Cardiac muscle cell (in vitro differentiated cells and primary cell): ENCODE data around the gene RBM19. TPM values are rescaled to one million over a fixed set of nuclear protein-coding genes. Genes with fewer than 3 reads are reported as not detected.
A peak's percentile ranks its signal among the peaks of the same experiment; 100 is the strongest.

Source experiments
- DNase-seq, 2 donors: peaks; one replicate each; pipeline versions ENCODE4 v3.0.0 to v3.0.0-alpha.2; 2010 to 2017; ENCODE audit warnings: low read depth in 1 of 2, low spot score in 1 of 2
- H3K27ac ChIP-seq: fragments of 200-600 bp; sonication (generic); 2 replicates; pipeline ENCODE4 v1.5.1; 2016
- H3K27me3 ChIP-seq: fragments of 200-600 bp; sonication (generic); 2 replicates; pipeline ENCODE4 v1.6.0; 2016; ENCODE audit warnings: control low read depth
- H3K36me3 ChIP-seq: fragments of 200-600 bp; sonication (generic); 2 replicates; pipeline ENCODE4 v1.5.1; 2016; ENCODE audit warnings: control low read depth
- H3K4me1 ChIP-seq: fragments of 200-600 bp; sonication (generic); 2 replicates; pipeline ENCODE4 v1.8.1; 2017; ENCODE audit warnings: low read depth, mild to moderate bottlenecking, mixed run types
- H3K4me3 ChIP-seq: fragments of 200-600 bp; sonication (generic); 2 replicates; pipeline ENCODE4 v1.5.1; 2016; ENCODE audit warnings: mild to moderate bottlenecking
- H3K9me3 ChIP-seq: fragments of 200-600 bp; sonication (generic); 2 replicates; pipeline ENCODE4 v1.5.1; 2017; ENCODE audit warnings: low read depth, mild to moderate bottlenecking, control low read depth
- polyA plus RNA-seq: library from polyadenylated mRNA; unstranded; fragments of >200 nt; fragmentation: Nextera tagmentation; extraction: Ambion mirVana; gene quantifications from 2 replicates; pipeline ENCODE4 v1.2.1, GENCODE V29; 2016
- total RNA-seq: library from RNA; depleted of rRNA; stranded (reverse); fragments of >200 nt; gene quantifications from 2 replicates; pipeline ENCODE4 v1.2.3, GENCODE V29; 2016
- TF ChIP-seq, protein P1 (sequence below): IDR thresholded peaks from 2 replicates; pipeline ENCODE4 v1.5.1; 2012; ENCODE audit warnings: low read depth, mild to moderate bottlenecking, low read length

RBM19 gene
- total and polyA plus RNA-seq, 2 experiments from 2014 or later: 28.1 to 31.0 TPM

DNA sequence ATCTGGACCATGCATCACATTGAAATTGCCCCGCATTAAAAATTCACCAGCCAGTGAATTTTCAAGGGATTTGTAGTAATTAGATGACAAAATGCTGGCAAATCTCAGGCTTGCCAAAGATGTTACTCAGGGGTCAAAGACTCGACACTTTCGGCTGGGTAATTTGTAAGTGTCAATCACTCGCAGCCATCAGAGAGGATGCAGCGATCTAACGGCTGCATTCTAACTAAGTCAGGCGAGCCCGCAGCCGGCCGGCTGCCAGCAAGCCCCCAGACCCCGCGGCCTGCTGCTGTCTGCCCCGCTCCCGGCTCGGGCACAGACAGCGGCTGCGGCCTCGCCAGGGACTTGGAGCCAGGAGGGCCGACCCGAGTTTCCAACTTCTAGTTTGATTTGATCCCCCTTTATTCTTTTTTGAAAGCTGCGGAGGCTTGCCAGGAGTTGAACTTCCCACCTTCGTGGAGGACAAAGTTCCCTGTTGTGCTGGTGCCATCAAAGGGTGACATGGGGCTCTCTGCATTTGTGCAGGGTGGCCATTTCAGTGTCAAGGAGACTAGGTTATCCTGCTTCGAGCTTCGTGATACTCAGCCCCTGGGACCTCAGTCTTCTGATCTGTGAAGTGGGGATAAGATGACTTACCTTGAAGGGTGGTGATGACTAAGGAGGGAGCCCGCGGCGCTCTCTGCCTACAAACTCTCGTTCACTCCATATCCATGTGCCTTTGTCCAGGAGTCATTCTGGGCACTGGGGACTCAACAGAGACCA is 169.9 kb downstream of the RBM19 start:
- Histone ChIP-seq H3K9me3 (no peaks in the 10 kb centered on the region), H3K27ac (no peak overlapping the region), H3K27me3 (no peaks in the 10 kb centered on the region), H3K4me3 (no peak overlapping the region), H3K4me1 (peaks cover 17% of the 10 kb centered on the region), H3K36me3 (no peaks in the 10 kb centered on the region)
- DNase-seq: no peak
- TF ChIP-seq, protein P1, sequence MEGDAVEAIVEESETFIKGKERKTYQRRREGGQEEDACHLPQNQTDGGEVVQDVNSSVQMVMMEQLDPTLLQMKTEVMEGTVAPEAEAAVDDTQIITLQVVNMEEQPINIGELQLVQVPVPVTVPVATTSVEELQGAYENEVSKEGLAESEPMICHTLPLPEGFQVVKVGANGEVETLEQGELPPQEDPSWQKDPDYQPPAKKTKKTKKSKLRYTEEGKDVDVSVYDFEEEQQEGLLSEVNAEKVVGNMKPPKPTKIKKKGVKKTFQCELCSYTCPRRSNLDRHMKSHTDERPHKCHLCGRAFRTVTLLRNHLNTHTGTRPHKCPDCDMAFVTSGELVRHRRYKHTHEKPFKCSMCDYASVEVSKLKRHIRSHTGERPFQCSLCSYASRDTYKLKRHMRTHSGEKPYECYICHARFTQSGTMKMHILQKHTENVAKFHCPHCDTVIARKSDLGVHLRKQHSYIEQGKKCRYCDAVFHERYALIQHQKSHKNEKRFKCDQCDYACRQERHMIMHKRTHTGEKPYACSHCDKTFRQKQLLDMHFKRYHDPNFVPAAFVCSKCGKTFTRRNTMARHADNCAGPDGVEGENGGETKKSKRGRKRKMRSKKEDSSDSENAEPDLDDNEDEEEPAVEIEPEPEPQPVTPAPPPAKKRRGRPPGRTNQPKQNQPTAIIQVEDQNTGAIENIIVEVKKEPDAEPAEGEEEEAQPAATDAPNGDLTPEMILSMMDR: no peak

DNA sequence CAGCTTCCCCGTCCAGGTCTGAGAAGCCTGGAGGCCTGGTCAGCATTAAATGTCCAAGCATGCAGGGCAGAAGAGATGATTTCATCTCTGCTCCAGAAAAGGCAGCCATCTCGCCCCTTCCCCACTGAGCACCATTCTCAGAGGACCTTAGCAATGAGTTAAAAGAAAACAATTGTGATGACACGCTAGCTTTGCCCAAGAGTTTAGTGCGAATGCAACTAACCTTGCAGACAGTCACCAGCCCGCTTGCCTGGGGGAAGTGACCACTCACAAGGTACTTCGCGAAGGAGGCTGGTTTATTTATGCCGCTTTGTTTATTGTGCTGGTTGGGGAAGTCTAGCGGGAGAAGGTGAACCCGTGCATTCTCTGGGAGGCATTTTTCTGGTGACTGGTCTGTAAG is 170.7 kb downstream of the RBM19 start:
- no peak for DNase-seq
- H3K4me3 ChIP-seq: no peak overlapping the region
- no peaks in the 10 kb centered on the region for H3K9me3 ChIP-seq
- H3K36me3 ChIP-seq: no peaks in the 10 kb centered on the region
- H3K27me3 ChIP-seq: no peaks in the 10 kb centered on the region
- TF ChIP-seq, protein P1: no peak
- peaks cover 17% of the 10 kb centered on the region for H3K4me1 ChIP-seq
- H3K27ac ChIP-seq: no peak overlapping the region

DNA sequence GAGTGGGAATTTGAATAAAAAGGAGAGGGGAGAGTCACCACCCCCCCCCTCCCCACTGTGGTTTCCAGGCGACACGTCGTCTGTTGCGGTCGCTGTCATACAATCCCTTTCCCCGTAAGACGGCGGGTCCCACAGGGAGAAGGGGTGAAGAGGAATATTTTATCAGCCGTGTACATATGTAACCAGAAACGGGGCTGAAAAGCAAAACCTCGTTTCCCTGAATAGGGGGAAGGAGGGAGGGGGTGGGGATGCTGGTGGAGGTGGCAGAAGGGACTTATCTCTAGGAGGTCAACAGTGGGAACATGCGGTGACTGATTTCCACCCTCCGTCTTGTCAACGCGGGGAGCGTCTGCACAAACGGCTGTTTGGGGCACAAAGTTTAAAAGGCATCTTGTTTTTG is 171.4 kb downstream of the RBM19 start:
- H3K9me3 ChIP-seq: no peaks in the 10 kb centered on the region
- H3K4me3 ChIP-seq: no peak overlapping the region
- H3K36me3 ChIP-seq: no peaks in the 10 kb centered on the region
- H3K27me3 ChIP-seq: no peaks in the 10 kb centered on the region
- TF ChIP-seq, protein P1: no peak
- no peak for DNase-seq
- no peak overlapping the region for H3K27ac ChIP-seq
- peaks cover 17% of the 10 kb centered on the region for H3K4me1 ChIP-seq

DNA sequence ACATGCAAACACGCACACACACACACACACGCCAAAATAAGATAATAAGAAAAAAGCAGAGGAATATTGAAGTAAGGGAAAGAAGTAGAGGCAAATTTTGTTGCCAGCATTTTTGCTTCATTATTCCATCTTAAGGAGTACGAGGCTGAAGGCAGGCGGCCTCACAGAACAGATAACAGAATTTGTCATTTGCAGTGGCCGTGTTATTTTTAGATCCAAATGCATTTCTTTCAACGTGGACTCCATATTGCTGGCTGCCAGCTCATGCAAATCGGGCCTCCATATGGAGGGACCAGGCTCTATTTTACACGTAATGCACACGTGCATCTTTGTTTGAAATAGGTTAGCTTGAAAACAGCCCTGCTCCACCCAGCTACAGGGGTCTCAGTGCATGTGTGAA is 172.9 kb downstream of the RBM19 start:
- Histone ChIP-seq H3K27me3 (no peaks in the 10 kb centered on the region), H3K4me3 (no peak overlapping the region), H3K36me3 (no peaks in the 10 kb centered on the region), H3K4me1 (peaks cover 17% of the 10 kb centered on the region), H3K9me3 (no peaks in the 10 kb centered on the region), H3K27ac (no peak overlapping the region)
- peak in 1 of 2 donors; percentile 33 for DNase-seq
- TF ChIP-seq, protein P1: no peak

DNA sequence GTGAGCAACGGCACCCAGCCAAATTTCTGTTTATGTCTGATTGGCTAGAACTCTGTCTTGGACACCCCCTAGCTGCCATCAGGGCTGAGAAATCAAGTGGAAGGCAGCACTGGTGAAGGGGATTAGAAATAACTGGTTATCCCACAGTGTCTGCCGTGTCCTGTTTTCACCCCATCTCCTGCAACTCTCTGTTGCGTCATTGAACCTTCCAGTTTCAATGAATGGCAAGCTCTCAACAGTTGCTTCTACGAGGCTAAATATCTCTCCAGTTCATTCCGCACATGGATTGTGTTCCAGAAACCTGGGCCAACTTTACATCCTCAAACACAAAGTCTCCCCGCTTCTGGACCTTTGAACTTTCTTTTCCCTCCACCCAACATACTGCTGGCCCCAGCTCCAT is 173.7 kb downstream of the RBM19 start:
- Histone ChIP-seq H3K27me3 (peaks cover under 1% of the 10 kb centered on the region), H3K27ac (no peak overlapping the region)
- TF ChIP-seq, protein P1: no peak

More for the DNA sequence above, 173.7 kb downstream of the RBM19 start:
- H3K9me3 ChIP-seq: no peaks in the 10 kb centered on the region
- H3K36me3 ChIP-seq: no peaks in the 10 kb centered on the region
- H3K4me3 ChIP-seq: no peak overlapping the region
- peaks cover 17% of the 10 kb centered on the region for H3K4me1 ChIP-seq
- DNase-seq: peak in 1 of 2 donors; percentile 40
